Glomerular visceral epithelial cell (primary cell): Measurements from ENCODE around the gene BLM.

Experiments used
- DNase-seq: peaks from one replicate; pipeline ENCODE4 v3.0.0-alpha.2; 2016; ENCODE audit errors: extremely low spot score

BLM gene

DNA sequence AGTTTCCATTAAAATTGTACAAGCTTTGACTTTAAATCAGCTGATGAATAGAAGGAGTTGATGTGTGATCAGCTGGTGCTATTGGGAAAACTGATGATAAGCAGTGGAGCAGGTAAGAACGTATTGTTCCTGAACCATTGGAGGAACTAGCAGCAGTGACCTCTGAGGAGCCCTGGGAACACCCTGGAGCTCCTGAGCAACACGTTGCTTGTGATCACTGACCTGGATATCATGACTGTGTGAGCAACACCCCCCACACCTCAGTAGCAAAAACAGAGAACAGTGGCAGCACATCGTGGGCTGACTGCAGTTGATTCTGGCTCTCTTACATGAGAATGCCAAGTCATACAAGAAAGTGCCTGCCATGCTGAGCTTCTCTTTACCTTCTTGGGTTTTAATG is 72.9 kb downstream of the BLM start:
- DNase-seq = no peak

DNA sequence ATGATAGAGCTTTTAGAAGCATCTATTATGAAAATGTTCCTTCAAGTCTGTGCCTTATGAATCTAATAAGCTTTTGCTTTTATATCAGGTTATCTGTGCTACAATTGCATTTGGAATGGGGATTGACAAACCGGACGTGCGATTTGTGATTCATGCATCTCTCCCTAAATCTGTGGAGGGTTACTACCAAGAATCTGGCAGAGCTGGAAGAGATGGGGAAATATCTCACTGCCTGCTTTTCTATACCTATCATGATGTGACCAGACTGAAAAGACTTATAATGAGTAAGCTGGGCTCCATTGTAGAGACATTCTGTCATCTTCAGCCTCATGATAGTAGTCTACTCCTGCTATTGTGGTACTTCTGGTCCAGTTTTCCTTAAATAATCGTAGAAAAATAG is 73.4 kb downstream of the BLM start:
- no peak for DNase-seq

DNA sequence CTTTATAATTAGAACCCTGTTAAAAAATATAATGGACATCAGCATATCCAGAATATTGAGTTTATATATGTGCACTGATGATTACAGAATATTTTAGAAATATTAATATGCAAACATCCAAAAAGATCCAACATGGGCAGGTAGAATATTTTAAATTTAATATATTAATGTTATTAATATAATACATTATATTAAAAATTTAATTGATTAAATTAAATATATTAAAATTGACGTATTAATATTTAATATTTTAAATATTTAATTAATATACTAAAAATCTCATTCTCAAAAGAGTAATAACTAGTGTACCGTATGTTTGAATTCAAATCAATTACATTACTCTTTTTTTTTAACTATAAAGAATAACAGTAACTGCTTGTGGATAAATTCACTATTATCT is 77.4 kb downstream of the BLM start:
- DNase-seq = no peak

DNA sequence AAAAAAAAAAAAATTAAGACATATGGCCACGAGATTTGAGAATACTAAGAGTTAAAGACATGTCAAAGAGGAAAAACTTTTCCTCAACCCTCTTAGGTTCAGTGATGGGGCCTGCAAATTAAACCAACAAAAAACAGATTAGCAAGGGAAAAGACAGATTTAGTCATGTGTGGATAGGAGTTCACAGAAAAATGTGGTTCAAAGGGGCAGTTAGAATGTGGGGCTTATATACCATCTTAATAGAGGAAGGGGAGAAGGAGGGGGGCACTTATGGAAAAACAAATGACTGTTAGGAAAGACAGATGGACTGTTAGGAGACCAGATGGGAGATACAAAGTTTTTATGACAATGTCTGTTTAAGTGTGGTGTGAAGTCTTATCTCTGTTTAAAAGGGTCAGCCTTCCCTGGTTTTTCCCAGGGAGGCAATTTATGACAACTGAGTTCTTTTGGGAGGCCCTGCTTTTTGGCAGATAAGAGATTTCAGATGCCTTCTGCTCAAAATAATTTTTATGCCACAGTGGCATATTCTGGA is 82.6 kb downstream of the BLM start:
- no peak for DNase-seq

DNA sequence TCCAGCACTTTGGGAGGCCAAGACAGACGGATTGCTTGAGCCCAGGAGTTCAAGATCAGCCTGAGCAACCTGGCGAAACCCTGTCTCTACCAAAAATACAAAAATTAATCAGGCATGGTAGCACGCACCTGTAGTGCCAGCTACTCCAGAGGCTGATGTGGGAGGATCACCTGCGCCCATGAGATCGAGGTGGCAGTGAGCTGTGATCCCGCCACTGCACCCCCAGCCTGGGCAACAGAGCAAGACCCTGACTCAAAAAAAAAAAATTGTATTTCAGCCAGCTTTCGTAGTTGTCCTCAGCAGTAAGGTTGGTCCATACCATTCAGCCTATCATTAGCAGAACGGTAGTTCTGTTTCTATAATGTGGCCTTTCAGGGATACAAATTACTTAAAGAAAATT is 84.7 kb downstream of the BLM start:
- DNase-seq = no peak

DNA sequence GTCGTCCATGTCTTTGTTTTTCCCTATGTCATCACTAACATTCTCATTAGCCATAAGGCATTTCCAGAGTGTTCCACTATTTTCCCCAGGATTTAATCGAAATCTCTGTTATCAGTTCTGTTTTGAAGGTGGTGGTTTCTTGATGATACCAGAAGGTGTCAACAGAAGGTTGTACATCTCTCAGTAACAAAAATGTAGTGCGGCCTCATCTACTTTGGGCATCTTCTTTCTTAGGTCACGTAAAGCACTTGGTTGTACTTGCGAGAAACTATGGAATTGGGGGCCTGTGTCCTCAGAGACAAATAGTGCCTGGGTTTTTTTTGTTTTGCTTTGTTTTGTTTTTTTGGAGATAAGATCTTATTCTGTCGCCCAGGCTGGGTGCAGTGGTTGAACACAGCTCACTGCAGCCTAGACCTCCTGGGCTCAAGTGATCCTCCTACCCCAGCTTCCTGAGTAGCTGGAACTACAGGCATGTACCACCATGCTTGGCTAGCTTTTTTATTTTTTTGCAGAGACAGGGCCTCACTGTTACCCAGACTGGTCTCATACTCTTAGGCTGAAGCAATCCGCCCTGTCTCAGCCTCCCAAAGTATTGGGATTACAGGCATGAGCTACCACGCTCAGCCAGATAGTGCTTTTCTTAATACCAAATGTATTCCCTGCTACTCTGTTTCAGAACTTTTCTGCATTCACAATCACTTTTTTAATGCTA is 90.1 kb downstream of the BLM start:
- no peak for DNase-seq

DNA sequence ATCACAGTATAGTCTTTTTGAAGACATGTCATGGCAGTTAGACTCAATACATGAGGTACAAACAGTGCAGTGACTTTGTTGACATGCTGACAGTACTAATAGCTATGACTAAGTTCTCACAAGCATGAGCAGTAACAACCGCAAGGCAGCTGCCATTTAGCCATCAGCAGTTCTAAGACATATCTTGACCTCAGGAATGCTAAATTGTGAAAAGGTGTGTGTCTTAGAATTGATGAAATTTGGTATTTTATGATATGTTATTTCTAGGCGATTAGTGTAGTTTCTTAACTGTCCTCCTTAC is 90.6 kb downstream of the BLM start:
- no peak for DNase-seq

DNA sequence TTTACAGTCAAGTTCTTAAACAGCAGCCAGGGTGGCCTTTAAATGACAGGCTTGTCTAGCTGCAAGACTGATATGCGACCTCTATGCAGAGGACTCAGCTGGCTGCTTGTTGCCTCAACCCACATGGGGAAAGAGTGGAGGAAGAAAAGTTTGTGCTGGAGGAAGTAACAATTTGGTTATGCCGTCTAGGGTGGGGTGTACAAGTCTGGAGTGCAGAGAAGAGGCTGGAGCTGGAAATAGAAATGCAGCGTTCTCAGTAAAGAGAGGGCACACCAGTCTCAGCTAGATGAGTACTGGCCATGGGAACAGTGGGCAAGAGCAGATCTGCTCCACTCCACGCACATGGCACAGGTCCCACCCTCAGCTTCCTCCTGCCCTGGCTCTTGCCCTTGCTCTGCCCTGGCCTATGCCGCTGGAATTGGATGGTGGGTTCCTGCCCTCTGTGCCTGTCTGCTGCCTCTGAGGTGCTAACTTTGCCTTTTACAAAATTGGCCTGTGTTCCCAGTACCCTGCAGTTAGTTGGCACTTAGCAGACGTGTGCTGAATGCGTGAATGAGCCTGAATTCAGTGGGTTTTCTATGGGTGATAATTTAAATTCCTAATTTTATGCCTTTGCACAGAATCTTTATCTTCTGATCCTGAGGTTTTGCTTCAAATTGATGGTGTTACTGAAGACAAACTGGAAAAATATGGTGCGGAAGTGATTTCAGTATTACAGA is 91.5 kb downstream of the BLM start:
- no peak for DNase-seq

DNA sequence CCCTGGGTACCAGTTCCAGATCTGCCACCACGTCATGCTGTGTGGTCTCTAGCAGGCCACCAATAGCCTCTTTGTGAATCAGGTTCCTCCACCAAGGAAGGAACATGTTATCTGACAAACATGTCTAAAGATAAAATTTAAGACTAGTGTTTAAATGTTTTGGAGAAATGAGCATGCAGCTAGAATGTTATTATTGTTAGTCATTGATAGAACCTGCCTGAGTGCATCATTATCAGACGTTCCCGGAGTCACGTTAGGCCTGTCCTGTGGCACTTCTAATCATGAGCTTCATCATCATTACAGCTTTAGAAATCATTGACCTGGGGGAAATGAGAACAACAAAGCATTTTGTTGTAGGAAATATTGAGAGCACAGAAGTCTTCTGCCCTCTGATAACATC is 92.4 kb downstream of the BLM start:
- no peak for DNase-seq

DNA sequence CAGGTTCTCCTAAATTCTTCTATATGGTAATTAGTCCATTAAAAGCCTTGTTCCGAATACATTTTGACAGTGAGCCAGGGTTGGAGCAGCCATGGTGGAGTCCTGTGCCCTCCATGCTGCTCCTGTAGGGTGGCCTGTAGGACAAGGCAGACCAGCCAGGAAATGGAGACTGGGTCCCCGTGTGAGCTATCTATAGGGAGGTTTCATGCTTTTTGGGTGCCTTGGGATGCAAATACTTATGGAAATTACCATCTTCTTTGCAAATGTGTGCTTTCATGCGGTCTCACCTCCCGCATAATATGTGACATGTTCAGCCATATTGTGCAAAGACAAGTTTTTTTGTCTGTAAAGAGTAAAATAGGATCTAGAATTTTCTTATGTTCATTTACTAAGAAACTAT is 93.2 kb downstream of the BLM start:
- no peak for DNase-seq

DNA sequence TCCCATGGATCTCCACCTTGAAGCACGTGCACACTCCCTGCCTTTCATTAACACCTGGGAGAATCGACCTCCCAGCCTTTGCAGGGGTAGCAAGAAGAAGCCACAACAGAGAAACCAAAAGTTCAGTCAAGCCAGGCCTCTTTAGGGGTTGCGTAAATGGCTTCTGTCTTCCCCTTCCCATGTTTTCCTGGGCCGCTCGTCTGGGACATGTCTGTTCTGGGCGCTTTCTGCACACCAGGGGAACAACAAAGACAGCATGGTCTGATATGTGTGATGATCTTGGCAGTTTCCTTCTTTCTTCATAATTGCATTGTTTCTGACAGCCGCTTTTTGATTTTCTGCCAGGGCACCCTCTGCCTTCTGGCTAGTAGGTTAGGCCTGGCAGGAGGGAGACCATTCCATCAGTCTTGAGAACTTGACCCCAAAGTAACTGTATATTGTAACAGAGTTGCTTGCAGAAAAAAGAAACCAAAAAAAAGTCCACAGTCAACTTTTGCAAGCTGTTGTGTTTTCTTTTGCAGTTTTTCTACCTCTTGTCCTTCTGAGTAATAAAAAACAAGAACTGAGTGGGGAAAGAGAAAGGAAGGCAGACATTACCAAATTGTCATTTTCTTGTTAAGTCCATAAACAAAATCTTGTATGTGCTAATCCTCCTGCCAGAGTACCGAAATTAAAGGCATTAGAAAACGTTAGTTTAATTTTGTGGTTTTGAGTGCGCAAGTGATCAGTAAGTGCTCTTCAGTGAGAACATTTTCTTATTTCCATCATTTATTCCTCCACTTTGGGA is 95.2 kb downstream of the BLM start:
- no peak for DNase-seq

DNA sequence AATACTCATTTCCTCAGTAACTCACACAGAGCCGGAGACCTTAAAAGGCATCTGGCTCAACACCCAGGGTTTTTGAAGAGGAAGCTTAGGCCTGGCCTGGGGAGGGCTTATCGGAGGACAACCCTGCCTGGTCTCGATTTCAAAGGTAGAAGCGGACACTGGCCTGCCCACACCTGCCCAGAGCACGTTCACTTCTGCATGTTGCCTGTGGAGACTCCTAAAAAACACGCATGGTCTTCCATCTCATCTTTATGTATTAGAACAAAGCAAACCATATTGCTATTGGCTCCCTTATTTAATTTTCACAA is 95.8 kb downstream of the BLM start:
- no peak for DNase-seq

DNA sequence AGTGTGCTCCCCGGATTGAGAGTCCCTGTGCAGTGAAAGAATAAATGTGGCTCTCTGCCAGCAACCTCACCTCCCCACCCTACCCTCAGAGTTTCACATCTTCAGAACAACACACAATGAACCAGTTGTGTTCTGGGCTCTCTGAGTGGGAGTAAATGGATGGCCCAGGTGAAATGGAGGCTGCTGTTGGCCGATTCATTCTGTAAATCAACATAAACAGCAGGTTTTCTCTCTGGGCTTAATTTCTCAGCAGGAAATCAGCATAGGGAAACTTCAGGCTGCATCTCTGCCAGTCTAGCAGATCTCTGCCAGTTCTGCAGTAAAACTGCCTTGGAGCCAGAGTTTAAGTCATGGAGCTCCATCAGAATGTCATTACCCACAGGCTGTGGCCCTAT is 96.6 kb downstream of the BLM start:
- DNase-seq = no peak

DNA sequence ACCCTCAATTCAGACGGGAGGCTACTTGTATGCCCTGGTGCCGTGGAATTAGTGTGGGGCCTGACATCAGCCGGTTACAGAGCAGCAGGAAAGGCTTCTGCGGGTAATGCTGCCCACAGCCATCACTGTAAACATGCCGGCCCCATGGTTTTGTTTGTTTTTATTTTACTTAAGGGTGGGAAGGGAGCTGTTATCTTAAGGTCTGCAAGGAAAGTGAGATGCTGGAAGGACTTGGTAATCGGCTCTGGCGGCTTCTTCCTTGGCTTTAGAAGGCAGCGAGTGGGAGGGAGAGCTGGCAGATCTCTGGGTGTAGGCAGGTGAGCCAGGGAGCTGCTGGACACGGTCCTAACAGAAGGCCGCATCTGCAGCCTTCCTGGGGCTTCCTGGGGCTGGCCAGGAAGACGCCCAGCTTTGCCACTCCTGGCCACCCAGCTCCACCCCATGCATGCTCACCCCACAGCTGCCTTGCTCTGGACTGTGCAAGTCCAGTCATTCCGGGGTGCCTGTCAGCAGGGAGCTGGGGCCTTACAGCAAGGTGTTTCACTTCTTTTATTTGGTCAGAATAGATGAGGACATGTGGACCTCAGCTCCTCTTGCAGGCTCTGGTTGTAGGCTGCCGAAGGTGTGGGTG is 97.2 kb downstream of the BLM start:
- no peak for DNase-seq

DNA sequence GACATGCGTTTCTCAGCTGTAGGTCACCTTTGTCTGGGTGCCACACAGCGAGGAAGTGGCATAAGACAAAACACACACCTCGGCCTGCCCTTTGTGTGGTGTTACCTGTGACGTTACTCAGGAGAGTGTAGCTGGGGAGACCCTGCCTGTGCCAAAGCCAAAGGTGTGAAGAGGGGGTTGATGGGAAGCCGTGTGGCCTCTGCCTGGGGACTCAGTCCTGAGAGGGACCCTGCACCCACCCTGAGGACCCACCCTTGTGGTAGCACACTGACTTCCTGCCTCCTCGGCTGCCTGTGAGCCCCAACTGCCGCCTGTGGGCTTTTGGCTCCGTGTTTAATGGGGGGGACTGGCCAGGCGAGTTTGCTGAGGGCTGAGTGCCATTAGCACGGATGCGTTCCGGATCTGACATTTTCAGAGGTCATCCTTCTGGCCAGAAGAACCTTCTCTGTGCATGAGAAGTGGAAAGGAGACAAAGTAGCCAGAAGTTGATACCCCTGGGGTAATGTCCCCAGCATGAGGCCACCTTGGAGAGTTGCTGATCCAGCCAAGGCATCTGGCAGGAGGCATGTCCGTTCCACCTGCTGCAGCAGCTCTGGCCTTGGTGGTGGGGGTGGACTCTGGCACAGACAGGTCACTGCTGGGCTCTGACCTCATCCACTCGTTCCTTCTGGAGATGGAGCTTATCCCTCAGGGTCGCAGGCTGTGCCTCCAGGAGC is 99.4 kb downstream of the BLM start:
- DNase-seq = no peak

DNA sequence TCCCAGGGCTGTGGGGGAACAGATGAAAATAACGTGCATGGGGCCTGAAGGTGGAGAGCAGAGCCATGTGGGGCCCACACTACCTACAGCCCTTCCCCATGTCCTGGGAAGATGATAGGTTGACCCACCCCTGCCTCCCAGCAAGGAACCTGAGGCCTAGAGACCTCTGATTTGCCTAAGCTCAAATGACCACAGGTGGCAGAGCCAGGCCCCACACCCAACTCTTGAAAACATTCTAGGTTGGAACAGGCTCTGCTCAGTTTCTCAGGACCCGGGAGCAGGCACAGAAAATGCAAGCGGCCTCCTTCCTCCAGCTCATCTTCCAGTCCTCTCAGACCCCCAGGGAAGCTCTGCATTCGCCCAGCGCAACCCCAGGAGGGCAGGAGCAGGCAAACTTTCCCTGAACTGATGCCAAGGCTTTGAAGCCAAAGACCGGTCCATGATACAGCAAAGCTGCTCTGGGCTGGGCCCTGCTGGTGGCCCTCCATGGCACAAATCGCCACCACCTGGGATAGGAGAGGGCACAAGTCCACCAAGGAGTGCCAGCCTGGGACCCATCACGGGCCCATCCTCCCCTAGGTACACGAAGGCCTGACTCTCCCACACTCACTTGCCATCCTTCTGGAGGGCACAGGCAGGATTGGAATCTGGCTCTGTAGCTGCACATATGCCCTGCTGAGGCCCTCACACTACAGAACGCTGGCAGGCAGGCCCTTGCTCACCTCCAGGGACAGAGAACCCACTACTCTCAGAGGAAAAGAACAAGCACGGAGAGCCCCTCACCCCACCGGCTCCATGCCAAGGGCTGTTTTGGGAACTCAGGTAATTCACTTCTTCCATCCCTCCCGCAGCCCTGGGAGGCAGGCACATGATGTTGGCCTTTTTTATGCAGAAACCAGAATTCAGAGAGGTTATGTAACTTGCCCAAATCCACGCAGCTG is 100.2 kb downstream of the BLM start:
- DNase-seq = no peak

DNA sequence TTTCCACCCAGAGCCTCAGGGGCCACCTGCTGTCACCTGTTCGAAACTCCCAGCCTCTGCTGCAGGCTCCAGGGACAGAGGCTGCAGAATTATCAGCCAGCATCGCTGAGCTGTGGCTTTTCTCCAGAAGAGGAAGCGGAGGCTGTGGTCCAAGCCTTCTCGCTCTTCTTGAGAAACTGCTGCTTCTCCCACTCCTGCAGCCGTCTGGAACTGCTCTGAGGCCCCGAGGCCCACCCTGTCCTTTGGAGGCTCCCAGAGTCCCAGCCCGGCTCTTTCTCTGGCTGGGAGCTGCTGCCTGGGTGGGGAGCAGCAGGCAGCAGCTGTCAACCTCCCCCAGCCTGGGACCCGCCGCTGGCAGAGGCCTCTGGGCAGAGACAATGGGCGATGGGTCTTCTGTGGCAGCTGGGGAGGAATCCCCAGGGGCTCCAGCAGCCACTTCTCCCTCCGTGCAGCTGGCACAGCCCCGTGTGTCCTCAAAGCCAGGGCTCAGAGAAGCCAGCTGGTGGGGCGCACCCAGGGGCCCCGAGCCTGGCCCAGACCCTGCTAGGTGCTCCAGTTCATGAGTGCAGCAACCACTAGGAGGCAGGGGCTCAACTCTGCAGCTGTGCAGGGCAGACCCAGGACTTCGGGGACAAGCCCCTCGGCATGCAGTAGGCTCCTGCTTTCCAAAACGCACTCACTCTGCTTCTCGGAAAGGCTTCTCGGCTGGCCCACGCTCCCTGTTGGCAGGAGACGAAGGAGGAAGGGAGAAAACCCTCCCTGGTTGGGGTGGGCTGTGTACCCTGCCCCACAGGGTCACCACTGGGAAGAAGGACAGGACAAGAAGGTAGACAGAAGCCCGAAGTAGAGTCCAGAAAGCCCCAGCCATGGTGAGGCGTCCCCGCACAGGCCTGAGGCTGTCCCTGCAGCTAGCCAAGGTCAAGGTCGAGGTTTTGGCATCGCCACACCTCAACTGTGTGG is 101.4 kb downstream of the BLM start:
- DNase-seq = no peak

DNA sequence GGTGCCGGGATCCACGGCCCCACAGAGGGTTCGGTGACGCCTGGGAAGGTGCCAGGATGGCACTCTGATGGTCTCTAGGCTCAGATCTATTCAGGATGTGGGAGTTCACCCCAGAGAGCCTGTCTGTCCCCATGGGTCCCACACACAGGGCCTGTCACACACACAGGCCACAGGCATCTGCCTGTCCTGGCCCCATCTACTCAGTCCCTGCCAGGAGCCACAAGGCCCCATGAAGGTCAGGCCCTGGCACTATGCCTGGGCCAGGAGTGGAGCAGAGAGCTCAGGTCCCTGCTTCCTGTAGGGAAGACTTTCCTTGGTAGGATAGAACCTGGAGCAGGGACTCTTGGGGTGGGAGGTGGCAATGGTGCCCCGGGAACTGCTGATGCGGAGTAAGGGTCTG is 102.2 kb downstream of the BLM start:
- no peak for DNase-seq

DNA sequence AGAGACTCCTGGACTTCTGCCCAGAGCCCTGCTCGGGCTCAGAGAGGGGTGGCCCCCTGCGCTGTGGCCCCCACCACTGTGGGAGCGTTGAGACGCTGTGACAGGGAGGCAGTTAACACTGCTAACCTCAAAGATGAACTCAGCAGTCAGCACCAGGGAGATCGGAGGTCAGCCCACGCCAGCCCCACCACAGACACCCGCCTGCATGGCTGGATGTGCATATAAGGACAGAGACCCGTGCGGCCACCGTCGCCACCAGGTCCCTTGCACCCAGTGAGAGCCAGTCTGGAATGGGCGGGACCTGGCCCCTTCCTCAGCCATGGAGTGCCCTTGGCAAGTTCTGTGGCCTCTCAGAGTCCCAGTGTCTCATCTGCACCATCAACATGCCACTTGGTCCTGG is 102.7 kb downstream of the BLM start:
- no peak for DNase-seq

DNA sequence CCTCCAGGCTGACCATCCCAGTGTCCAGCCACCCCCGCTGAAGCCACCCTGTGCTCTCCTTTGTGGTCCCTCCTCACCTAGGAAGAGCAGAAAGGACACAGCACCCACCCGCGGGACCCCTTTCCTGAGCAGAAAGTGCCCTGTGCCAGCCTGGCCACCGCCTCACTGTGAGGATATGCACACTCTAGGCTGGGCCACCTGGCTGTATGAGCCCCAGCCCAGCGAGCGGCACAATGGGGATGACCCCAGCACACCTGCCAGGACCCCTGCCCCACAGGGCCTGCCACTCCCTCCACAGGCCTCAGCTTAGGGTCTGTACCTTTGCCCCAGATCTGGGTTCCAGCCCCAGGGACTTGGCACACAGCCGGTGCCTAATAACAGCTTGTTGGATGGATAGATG is 103.3 kb downstream of the BLM start:
- DNase-seq = no peak
